ENCODE results near the gene CRYBG3. TPM values are rescaled to one million over a fixed set of nuclear protein-coding genes. Genes with fewer than 3 reads are reported as not detected.

The CRYBG3 gene
- total RNA-seq, 1 donor, result 22.9 TPM

GRCh38 chr3:97992547-97993173, 170.8 kb downstream of the CRYBG3 start:
- H3K4me3 ChIP-seq (ENCODE audit: low read depth, low read length), result no peak overlapping the region
- TF ChIP-seq, protein P1, sequence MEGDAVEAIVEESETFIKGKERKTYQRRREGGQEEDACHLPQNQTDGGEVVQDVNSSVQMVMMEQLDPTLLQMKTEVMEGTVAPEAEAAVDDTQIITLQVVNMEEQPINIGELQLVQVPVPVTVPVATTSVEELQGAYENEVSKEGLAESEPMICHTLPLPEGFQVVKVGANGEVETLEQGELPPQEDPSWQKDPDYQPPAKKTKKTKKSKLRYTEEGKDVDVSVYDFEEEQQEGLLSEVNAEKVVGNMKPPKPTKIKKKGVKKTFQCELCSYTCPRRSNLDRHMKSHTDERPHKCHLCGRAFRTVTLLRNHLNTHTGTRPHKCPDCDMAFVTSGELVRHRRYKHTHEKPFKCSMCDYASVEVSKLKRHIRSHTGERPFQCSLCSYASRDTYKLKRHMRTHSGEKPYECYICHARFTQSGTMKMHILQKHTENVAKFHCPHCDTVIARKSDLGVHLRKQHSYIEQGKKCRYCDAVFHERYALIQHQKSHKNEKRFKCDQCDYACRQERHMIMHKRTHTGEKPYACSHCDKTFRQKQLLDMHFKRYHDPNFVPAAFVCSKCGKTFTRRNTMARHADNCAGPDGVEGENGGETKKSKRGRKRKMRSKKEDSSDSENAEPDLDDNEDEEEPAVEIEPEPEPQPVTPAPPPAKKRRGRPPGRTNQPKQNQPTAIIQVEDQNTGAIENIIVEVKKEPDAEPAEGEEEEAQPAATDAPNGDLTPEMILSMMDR (IDR thresholded peaks at IDR 0.05; ENCODE audit: insufficient read depth, low read depth, low read length), result no peak

DNA sequence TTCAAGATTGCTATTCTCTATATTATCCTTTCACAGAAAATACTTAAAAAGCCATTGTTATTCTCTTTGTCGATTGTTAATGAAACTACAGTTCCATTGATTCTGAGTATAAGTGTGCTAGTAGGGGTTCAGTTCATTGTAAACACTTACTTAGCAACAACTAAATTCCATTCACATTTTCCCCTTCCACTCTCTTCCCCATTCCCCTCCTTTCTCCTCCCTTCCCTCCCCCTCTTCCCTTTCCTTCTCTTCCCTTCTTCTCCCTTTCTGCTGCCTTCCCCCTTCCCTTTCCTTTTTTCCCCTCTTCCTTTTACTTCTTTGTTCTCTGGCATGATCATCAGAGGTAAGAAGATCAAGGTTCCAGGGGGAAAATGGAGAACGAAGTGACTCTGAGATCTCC, 171.7 kb downstream of the CRYBG3 start:
- no peak overlapping the region for H3K4me3 ChIP-seq (ENCODE audit: low read depth, low read length)
- DNase-seq (ENCODE audit: low read depth), result no peak
- TF ChIP-seq, protein P1 (IDR thresholded peaks at IDR 0.05; ENCODE audit: insufficient read depth, low read depth, low read length), result no peak

More at GRCh38 chr3:97992547-97993173, 170.8 kb downstream of the CRYBG3 start:
- no peak for DNase-seq (ENCODE audit: low read depth)

GRCh38 chr3:97994328-97994945, 172.6 kb downstream of the CRYBG3 start:
- no peak for DNase-seq (ENCODE audit: low read depth)
- no peak overlapping the region for H3K4me3 ChIP-seq (ENCODE audit: low read depth, low read length)
- TF ChIP-seq, protein P1 (IDR thresholded peaks at IDR 0.05; ENCODE audit: insufficient read depth, low read depth, low read length), result no peak

Other genes starting within 250 kb of the CRYBG3 start
- 6.4 and 17.3 TPM in 2 replicates for gene ARL6, start 57.3 kb upstream of the CRYBG3 start, total RNA-seq
- gene RIOX2, start 150.4 kb downstream of the CRYBG3 start, total RNA-seq, result 31.6 and 34.1 TPM in 2 replicates
- gene GABRR3, start 213.3 kb downstream of the CRYBG3 start, total RNA-seq, result not detected in 2 replicates

Measured in fibroblast of villous mesenchyme (primary cell).